ENCODE data around the gene LOC128125822.

Gene LOC128125822

GRCh38 chr6:63565727-63566596, 6.3 kb upstream of the LOC128125822 start:
- TF ChIP-seq CTCF (IDR thresholded peaks at IDR 0.05; ENCODE audit: low read depth, low read length): no peak
- DNase-seq (ENCODE audit: extremely low read depth, low read depth): no peak

- no peak for TF ChIP-seq CTCF (IDR thresholded peaks at IDR 0.05; ENCODE audit: low read depth, low read length)
- DNase-seq (ENCODE audit: extremely low read depth, low read depth): no peak
Observed at GRCh38 chr6:63567966-63568365, 4.3 kb upstream of the LOC128125822 start.

GRCh38 chr6:63571361-63572043, 778 bp upstream of the LOC128125822 start:
- no peak for DNase-seq (ENCODE audit: extremely low read depth, low read depth)

GRCh38 chr6:63572747-63573075, 431 bp downstream of the LOC128125822 start:
- TF ChIP-seq CTCF (IDR thresholded peaks at IDR 0.05; ENCODE audit: low read depth, low read length): no peak
- no peak for DNase-seq (ENCODE audit: extremely low read depth, low read depth)

More at GRCh38 chr6:63571361-63572043, 778 bp upstream of the LOC128125822 start:
- no peak; the same call in 1 of the 2 replicates for TF ChIP-seq CTCF (IDR thresholded peaks at IDR 0.05; ENCODE audit: low read depth, low read length)

GRCh38 chr6:63573076-63573898, 1.0 kb downstream of the LOC128125822 start:
- TF ChIP-seq CTCF (IDR thresholded peaks at IDR 0.05; ENCODE audit: low read depth, low read length): no peak
- DNase-seq (ENCODE audit: extremely low read depth, low read depth): no peak

GRCh38 chr6:63573899-63574553, 1.7 kb downstream of the LOC128125822 start:
- TF ChIP-seq CTCF (IDR thresholded peaks at IDR 0.05; ENCODE audit: low read depth, low read length): peak; percentile 49
- DNase-seq (ENCODE audit: extremely low read depth, low read depth): no peak
